GM19238 (cell line): ENCODE results near the gene MTERF4.

ENCODE experiments used
- DNase-seq: peaks from one replicate; pipeline ENCODE4 v3.0.0; 2011; ENCODE audit warnings: low spot score; ENCODE audit not compliant: insufficient read length

MTERF4 gene

GRCh38 chr2:241070361-241070760, 31.7 kb downstream of the MTERF4 start:
- DNase-seq = no peak

- no peak for DNase-seq
These were observed 32.2 kb downstream of the MTERF4 start for GRCh38 chr2:241069821-241070281.

- no peak for DNase-seq
These were observed 32.9 kb downstream of the MTERF4 start for GRCh38 chr2:241068942-241069810.

GRCh38 chr2:241068136-241068941, 33.7 kb downstream of the MTERF4 start:
- DNase-seq = no peak

- DNase-seq = no peak
These were observed 34.5 kb downstream of the MTERF4 start for GRCh38 chr2:241067501-241068135.

- DNase-seq = no peak
These were observed 35.2 kb downstream of the MTERF4 start for GRCh38 chr2:241066893-241067341.

- no peak for DNase-seq
These were observed 35.8 kb downstream of the MTERF4 start for GRCh38 chr2:241066171-241066892.

- no peak for DNase-seq
These were observed 36.7 kb downstream of the MTERF4 start for GRCh38 chr2:241065355-241065803.

- DNase-seq = no peak
These were observed 37.2 kb downstream of the MTERF4 start for GRCh38 chr2:241064802-241065354.

- DNase-seq = no peak
These were observed 37.9 kb downstream of the MTERF4 start for GRCh38 chr2:241064008-241064801.

- no peak for DNase-seq
These were observed 38.5 kb downstream of the MTERF4 start for GRCh38 chr2:241063587-241063986.

GRCh38 chr2:241063093-241063551, 39.0 kb downstream of the MTERF4 start:
- no peak for DNase-seq

GRCh38 chr2:241062389-241063092, 39.5 kb downstream of the MTERF4 start:
- DNase-seq = no peak

GRCh38 chr2:241061275-241061674, 40.8 kb downstream of the MTERF4 start:
- DNase-seq = no peak

GRCh38 chr2:241053576-241054251, 48.4 kb downstream of the MTERF4 start:
- no peak for DNase-seq

GRCh38 chr2:241052677-241053360, 49.3 kb downstream of the MTERF4 start:
- DNase-seq = no peak

- DNase-seq = no peak
These were observed 50.3 kb downstream of the MTERF4 start for GRCh38 chr2:241051578-241052487.
